H1 (cell line): ENCODE data around the gene PCCA. TPM values are rescaled to one million over a fixed set of nuclear protein-coding genes. Genes with fewer than 3 reads are reported as not detected.

ENCODE experiments used
- FOSL1 ChIP-seq: IDR thresholded peaks from 2 replicates; pipeline ENCODE4 v1.6.1; 2011; ENCODE audit warnings: mild to moderate bottlenecking, low read depth, low read length, moderate library complexity; ENCODE audit not compliant: insufficient read depth
- HDAC2 ChIP-seq, 2 experiments: fragments of 300-600 bp in 1 of 2; sonication (generic) in 1 of 2; IDR thresholded peaks; 2 replicates each; pipeline ENCODE4 v1.6.1; 2011 to 2012; ENCODE audit warnings: low read depth in 2 of 2, low read length in 2 of 2, mild to moderate bottlenecking in 2 of 2, moderate library complexity in 2 of 2, borderline replicate concordance in 1 of 2, inconsistent platforms in 1 of 2
- HDAC6 ChIP-seq: IDR thresholded peaks from one replicate; pipeline ENCODE4 v1.7.1; 2012; ENCODE audit warnings: low read depth, mild to moderate bottlenecking, inconsistent platforms, low read length, moderate library complexity
- MAFK ChIP-seq: IDR thresholded peaks from 2 replicates; pipeline ENCODE4 v1.6.1; 2012; ENCODE audit warnings: low read depth, mild to moderate bottlenecking, improper control_type of control experiment, low read length
- SIX5 ChIP-seq: IDR thresholded peaks from 2 replicates; pipeline ENCODE4 v1.6.1; 2011; ENCODE audit warnings: mild to moderate bottlenecking, low read depth, low read length
- polyA plus RNA-seq, 7 experiments: library from polyadenylated mRNA; depleted of rRNA in 3 of 7; stranded (reverse) in 5 of 7; unstranded in 2 of 7; fragments of >200 nt in 5 of 7; fragments of 200-250 nt in 2 of 7; gene quantifications; 1 replicate in 5 of 7; 2 replicates in 1 of 7; 4 replicates in 1 of 7; pipeline versions ENCODE4 v1.2.1 to v1.2.3, GENCODE V29; 2011 to 2013; ENCODE audit warnings: missing spikeins in 2 of 7, mixed read lengths in 2 of 7
- total RNA-seq: library from RNA; stranded (reverse); fragmentation: NEBNext Ultra II Directional; extraction: Animal tissue kit (Norgen Biotek cat#: 25700); gene quantifications from 2 replicates; pipeline ENCODE4 v1.2.1, GENCODE V29; 2021
- TF ChIP-seq, protein P1 (sequence below): IDR thresholded peaks from 2 replicates; pipeline ENCODE4 v1.6.1; 2011; ENCODE audit warnings: low read length, improper control_type of control experiment

Gene PCCA
- total and polyA plus RNA-seq, 2 of the 8 experiments (the other 6 are each of a cell fraction or from before 2014, with no cell fraction given): 18.4 to 49.8 TPM

DNA sequence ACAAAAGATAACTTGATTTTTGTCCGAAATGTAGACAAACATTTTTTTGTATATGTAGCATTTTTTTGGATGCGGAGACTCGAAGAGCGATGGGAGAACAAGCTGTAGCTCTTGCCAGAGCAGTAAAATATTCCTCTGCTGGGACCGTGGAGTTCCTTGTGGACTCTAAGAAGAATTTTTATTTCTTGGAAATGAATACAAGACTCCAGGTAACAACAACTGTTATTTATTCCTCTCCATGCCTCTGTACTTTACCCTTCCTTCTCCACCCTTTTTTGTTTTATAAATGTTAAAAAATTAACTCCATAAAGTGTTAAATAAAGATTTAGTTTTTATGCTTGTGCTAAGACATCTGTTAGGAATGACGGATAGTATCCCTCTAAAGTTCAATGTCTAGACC lies 184.2 kb downstream of the PCCA start (continued):
- no peak for TF ChIP-seq HDAC2 (IDR thresholded peaks at IDR 0.05; ENCODE audit: borderline replicate concordance in 1 of 2, low read depth in 2 of 2, low read length in 2 of 2)
- no peak for TF ChIP-seq SIX5
- no peak for TF ChIP-seq MAFK
- TF ChIP-seq HDAC6: no peak
- TF ChIP-seq FOSL1: no peak
- TF ChIP-seq, protein P1, sequence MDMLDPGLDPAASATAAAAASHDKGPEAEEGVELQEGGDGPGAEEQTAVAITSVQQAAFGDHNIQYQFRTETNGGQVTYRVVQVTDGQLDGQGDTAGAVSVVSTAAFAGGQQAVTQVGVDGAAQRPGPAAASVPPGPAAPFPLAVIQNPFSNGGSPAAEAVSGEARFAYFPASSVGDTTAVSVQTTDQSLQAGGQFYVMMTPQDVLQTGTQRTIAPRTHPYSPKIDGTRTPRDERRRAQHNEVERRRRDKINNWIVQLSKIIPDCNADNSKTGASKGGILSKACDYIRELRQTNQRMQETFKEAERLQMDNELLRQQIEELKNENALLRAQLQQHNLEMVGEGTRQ: no peak
